HG02571 (cell line): ENCODE data around the gene NBEA.
"Not testable (repeated sequence)": the region's sequence is repeated elsewhere in the genome, so short reads cannot be mapped to it uniquely, and the experiment has no call there.

Experiments used
- ATAC-seq: cut with Tn5 transposase; IDR thresholded peaks from one replicate; pipeline ENCODE4 v1.9.1; 2021; ENCODE audit warnings: mild to moderate bottlenecking, moderate library complexity; ENCODE audit not compliant: unreplicated experiment

NBEA gene

GRCh38 chr13:34951528-34951927 lies 9.5 kb downstream of the NBEA start:
- no peak for ATAC-seq

- no peak for ATAC-seq
Measured at GRCh38 chr13:34959489-34959888, 17.4 kb downstream of the NBEA start.

GRCh38 chr13:34964558-34964957 lies 22.5 kb downstream of the NBEA start:
- no peak for ATAC-seq

GRCh38 chr13:34967851-34968562 lies 25.9 kb downstream of the NBEA start:
- no peak for ATAC-seq

- ATAC-seq, result not testable (repeated sequence)
Measured at GRCh38 chr13:34969539-34969938, 27.5 kb downstream of the NBEA start.

GRCh38 chr13:34970961-34971360 lies 28.9 kb downstream of the NBEA start:
- ATAC-seq, result no peak

- ATAC-seq, result no peak
Measured at GRCh38 chr13:34971473-34971872, 29.4 kb downstream of the NBEA start.

GRCh38 chr13:34985199-34985598 lies 43.1 kb downstream of the NBEA start:
- ATAC-seq, result not testable (repeated sequence)

GRCh38 chr13:34988330-34988791 lies 46.3 kb downstream of the NBEA start:
- ATAC-seq, result no peak

- ATAC-seq, result no peak
Measured at GRCh38 chr13:34990399-34991214, 48.5 kb downstream of the NBEA start.

GRCh38 chr13:34993470-34993869 lies 51.4 kb downstream of the NBEA start:
- ATAC-seq, result no peak

GRCh38 chr13:35003734-35004133 lies 61.7 kb downstream of the NBEA start:
- not testable (repeated sequence) for ATAC-seq

- ATAC-seq, result no peak
Measured at GRCh38 chr13:35005051-35005450, 63.0 kb downstream of the NBEA start.

- no peak for ATAC-seq
Measured at GRCh38 chr13:35014606-35015213, 72.6 kb downstream of the NBEA start.

GRCh38 chr13:35016362-35017112 lies 74.5 kb downstream of the NBEA start:
- no peak for ATAC-seq

GRCh38 chr13:35025314-35025713 lies 83.2 kb downstream of the NBEA start:
- ATAC-seq, result no peak

GRCh38 chr13:35028338-35028867 lies 86.3 kb downstream of the NBEA start:
- ATAC-seq, result no peak

- ATAC-seq, result no peak
Measured at GRCh38 chr13:35039012-35039411, 96.9 kb downstream of the NBEA start.

GRCh38 chr13:35046587-35046986 lies 104.5 kb downstream of the NBEA start:
- no peak for ATAC-seq

- ATAC-seq, result no peak
Measured at GRCh38 chr13:35055705-35056104, 113.6 kb downstream of the NBEA start.

- no peak for ATAC-seq
Measured at GRCh38 chr13:35057858-35058257, 115.8 kb downstream of the NBEA start.
